Colonic mucosa (tissue), 4 donors: Measurements from ENCODE around the gene PRDX5. TPM values are rescaled to one million over a fixed set of nuclear protein-coding genes. Genes with fewer than 3 reads are reported as not detected.
"Not testable (repeated sequence)": the region's sequence is repeated elsewhere in the genome, so short reads cannot be mapped to it uniquely, and the experiment has no call there.

Experiments used
- DNase-seq: peaks from one replicate; pipeline ENCODE4 v3.0.0-alpha.2; 2020
- H3K27ac ChIP-seq: fragments of 200-600 bp; one replicate; pipeline ENCODE4 v1.8.0; 2021
- H3K27me3 ChIP-seq: fragments of 200-600 bp; one replicate; pipeline ENCODE4 v1.8.0; 2021
- H3K36me3 ChIP-seq: fragments of 200-600 bp; one replicate; pipeline ENCODE4 v1.8.0; 2021
- H3K4me1 ChIP-seq: fragments of 200-600 bp; one replicate; pipeline ENCODE4 v1.8.0; 2021; ENCODE audit warnings: mild to moderate bottlenecking
- H3K4me3 ChIP-seq: fragments of 200-600 bp; one replicate; pipeline ENCODE4 v1.8.0; 2021
- H3K9ac ChIP-seq, 2 donors: one replicate each; pipeline ENCODE4 v1.7.0; 2013; ENCODE audit warnings: control low read depth in 2 of 2, low read depth in 2 of 2, low read length in 2 of 2
- H3K9me3 ChIP-seq: fragments of 200-600 bp; one replicate; pipeline ENCODE4 v1.8.0; 2021
- CTCF ChIP-seq: fragments of 200-600 bp; IDR thresholded peaks from one replicate; pipeline ENCODE4 v1.8.0; 2022; ENCODE audit warnings: antibody characterized with exemption, mild to moderate bottlenecking
- intact Hi-C: fragments of 100-400 bp; cut with DNase I; formaldehyde crosslinking; loops from one replicate; pipeline ENCODE4 v1.14.1; 2022
- total RNA-seq, 2 donors: library from RNA; stranded (reverse); fragmentation: NEBNext Ultra II Directional in 1 of 2; extraction: Animal tissue kit (Norgen Biotek cat#: 25700) in 1 of 2; gene quantifications; one replicate each; pipeline ENCODE4 v1.2.1, GENCODE V29; 2021
- donor health status: healthy.
- donor health status: DM: no; HTN: no; CAD: no.
- donor health status: DM: no; HTN: no; CAD: no.

The PRDX5 gene
- total RNA-seq, 2 donors from 2014 or later: 301 to 425 TPM

- Histone ChIP-seq H3K9ac (peak overlapping the region; percentile 65 to 98), H3K27me3 (no peaks in the 10 kb centered on the region), H3K4me1 (peaks cover 13% of the 10 kb centered on the region), H3K36me3 (no peaks in the 10 kb centered on the region), H3K4me3 (peak overlapping the region; percentile 61), H3K9me3 (no peaks in the 10 kb centered on the region), H3K27ac (peak overlapping the region; percentile 85)
- peak; percentile 62 for DNase-seq
- TF ChIP-seq CTCF: no peak
- intact Hi-C loops: no loop called here
These were observed 10.9 kb upstream of the PRDX5 start for GRCh38 chr11:64306876-64307622.

GRCh38 chr11:64307795-64308194, 10.1 kb upstream of the PRDX5 start:
- H3K27ac ChIP-seq, H3K36me3 ChIP-seq, H3K4me3 ChIP-seq, intact Hi-C loops, DNase-seq, H3K27me3 ChIP-seq, H3K9me3 ChIP-seq: not testable (repeated sequence)
- Histone ChIP-seq H3K9ac (peak overlapping the region; percentile 65 to 98), H3K4me1 (peaks cover 13% of the 10 kb centered on the region)

- peaks cover 12% of the 10 kb centered on the region for H3K4me1 ChIP-seq
- H3K4me3 ChIP-seq: no peak overlapping the region
- peak overlapping the region; percentile 12 for H3K27ac ChIP-seq
- TF ChIP-seq CTCF: no peak
- no peak for DNase-seq
- intact Hi-C loops: no loop called here
- H3K36me3 ChIP-seq: no peaks in the 10 kb centered on the region
- H3K9ac ChIP-seq: peak overlapping the region in 1 of 2 donors; percentile 1
- H3K27me3 ChIP-seq: no peaks in the 10 kb centered on the region
- no peaks in the 10 kb centered on the region for H3K9me3 ChIP-seq
These were observed 5.0 kb upstream of the PRDX5 start for GRCh38 chr11:64312947-64313346.

GRCh38 chr11:64313491-64314145, 4.3 kb upstream of the PRDX5 start:
- peaks cover 12% of the 10 kb centered on the region for H3K4me1 ChIP-seq
- no peaks in the 10 kb centered on the region for H3K27me3 ChIP-seq
- H3K9ac ChIP-seq: peak overlapping the region; percentile 1 to 3
- no peak for DNase-seq
- intact Hi-C loops: no loop called here
- H3K4me3 ChIP-seq: no peak overlapping the region
- no peaks in the 10 kb centered on the region for H3K9me3 ChIP-seq
- no peak for TF ChIP-seq CTCF
- no peaks in the 10 kb centered on the region for H3K36me3 ChIP-seq
- peak overlapping the region; percentile 12 for H3K27ac ChIP-seq

- H3K4me1 ChIP-seq: peaks cover 12% of the 10 kb centered on the region
- DNase-seq: no peak
- no peaks in the 10 kb centered on the region for H3K9me3 ChIP-seq
- no peak for TF ChIP-seq CTCF
- intact Hi-C loops: no loop called here
- no peaks in the 10 kb centered on the region for H3K27me3 ChIP-seq
- H3K4me3 ChIP-seq: no peak overlapping the region
- no peaks in the 10 kb centered on the region for H3K36me3 ChIP-seq
- peak overlapping the region; percentile 12 for H3K27ac ChIP-seq
- H3K9ac ChIP-seq: peak overlapping the region in 1 of 2 donors; percentile 3
These were observed 3.6 kb upstream of the PRDX5 start for GRCh38 chr11:64314146-64314804.
